ENCODE measurements around the gene ZNF556.

ZNF556 gene

DNA sequence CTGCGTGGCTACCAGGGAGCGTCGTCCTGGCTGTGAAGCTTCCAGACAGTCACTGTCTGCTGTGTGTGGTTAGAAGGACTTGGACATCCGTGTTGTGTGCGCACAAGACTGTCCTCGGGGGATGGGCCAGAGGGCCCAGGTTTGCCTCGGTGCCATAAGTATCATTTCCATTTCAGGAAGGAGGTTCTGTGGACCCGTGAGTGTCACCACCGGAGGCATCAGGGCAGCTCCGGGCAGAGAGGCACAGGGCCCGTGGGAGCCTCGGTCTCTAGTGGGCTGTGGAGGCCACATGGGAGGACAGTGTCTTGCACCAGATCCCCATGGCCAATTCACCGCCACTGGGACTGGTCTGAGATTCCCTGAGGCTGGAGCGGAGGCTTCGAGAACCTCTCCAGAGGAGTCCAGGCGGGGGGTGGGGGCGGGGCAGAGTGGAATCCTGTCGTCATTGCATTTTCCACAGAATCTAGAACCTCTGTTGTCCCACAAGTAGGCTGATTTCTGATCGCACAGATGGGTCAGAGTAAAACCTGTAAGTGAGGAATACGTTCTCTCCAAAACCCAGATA lies 39.6 kb downstream of the ZNF556 start:
- DNase-seq (ENCODE audit: low read depth, low spot score) = no peak
- Histone ChIP-seq H3K9me3 (ENCODE audit: low read depth, low read length) (no peaks in the 10 kb centered on the region), H3K36me3 (ENCODE audit: insufficient read depth, low read length) (no peaks in the 10 kb centered on the region), H3K27ac (no peak overlapping the region), H3K4me3 (no peak overlapping the region), H3K9ac (ENCODE audit: insufficient read length) (no peak overlapping the region)
- TF ChIP-seq POLR2AphosphoS5 (IDR thresholded peaks at IDR 0.05; ENCODE audit: borderline replicate concordance, low read depth, low read length) = no peak
- no peak for TF ChIP-seq EZH2 (IDR thresholded peaks at IDR 0.05)
- no peak for TF ChIP-seq FOXP2 (optimal IDR thresholded peaks at IDR 0.05; ENCODE audit: control extremely low read depth, extremely low read length, insufficient read depth)

GRCh38 chr19:2912306-2912705 lies 45.2 kb downstream of the ZNF556 start:
- no peak overlapping the region for H3K27ac ChIP-seq
- no peak overlapping the region for H3K9ac ChIP-seq (ENCODE audit: insufficient read length)
- H3K4me3 ChIP-seq = no peak overlapping the region
- TF ChIP-seq FOXP2 (optimal IDR thresholded peaks at IDR 0.05; ENCODE audit: control extremely low read depth, extremely low read length, insufficient read depth) (no peak), POLR2AphosphoS5 (IDR thresholded peaks at IDR 0.05; ENCODE audit: borderline replicate concordance, low read depth, low read length) (no peak), EZH2 (IDR thresholded peaks at IDR 0.05) (no peak)
- H3K36me3 ChIP-seq (ENCODE audit: insufficient read depth, low read length) = peaks cover 14% of the 10 kb centered on the region
- peaks cover 9% of the 10 kb centered on the region; the same call in 1 of the 2 replicates for H3K9me3 ChIP-seq (ENCODE audit: low read depth, low read length)
- no peak for DNase-seq (ENCODE audit: low read depth, low spot score)

GRCh38 chr19:2917275-2918184 lies 50.4 kb downstream of the ZNF556 start:
- no peak for DNase-seq (ENCODE audit: low read depth, low spot score)
- Histone ChIP-seq H3K4me3 (no peak overlapping the region), H3K27ac (no peak overlapping the region), H3K36me3 (ENCODE audit: insufficient read depth, low read length) (peaks cover 30% of the 10 kb centered on the region), H3K9me3 (ENCODE audit: low read depth, low read length) (peaks cover 11% of the 10 kb centered on the region; the same call in 1 of the 2 replicates), H3K9ac (ENCODE audit: insufficient read length) (no peak overlapping the region)
- no peak for TF ChIP-seq FOXP2 (optimal IDR thresholded peaks at IDR 0.05; ENCODE audit: control extremely low read depth, extremely low read length, insufficient read depth)
- no peak for TF ChIP-seq EZH2 (IDR thresholded peaks at IDR 0.05)
- TF ChIP-seq POLR2AphosphoS5 (IDR thresholded peaks at IDR 0.05; ENCODE audit: borderline replicate concordance, low read depth, low read length) = no peak

DNA sequence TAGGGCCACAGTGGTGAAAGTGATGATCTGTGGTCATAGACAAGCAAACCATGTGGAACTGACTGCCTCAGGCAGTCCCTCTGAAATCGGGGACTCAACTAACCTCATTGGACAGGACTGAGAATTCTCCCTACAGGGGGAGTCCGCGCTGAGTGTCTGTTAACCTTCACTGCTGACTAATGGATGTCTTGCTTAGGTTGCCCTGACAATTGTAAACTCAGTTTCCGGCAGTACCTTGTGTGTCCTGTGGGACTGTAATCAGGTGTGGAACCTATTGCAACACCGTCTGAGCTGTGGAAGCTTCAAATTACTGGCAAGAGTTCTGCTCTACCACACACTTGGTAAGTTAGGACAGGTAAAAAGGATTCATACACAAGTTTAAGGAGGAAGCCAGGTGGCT lies 55.9 kb downstream of the ZNF556 start:
- Histone ChIP-seq H3K9me3 (ENCODE audit: low read depth, low read length) (0 out of 2 replicates have a peak, but pooled peaks cover 4% of the 10 kb centered on the region), H3K4me3 (no peak overlapping the region), H3K36me3 (ENCODE audit: insufficient read depth, low read length) (peaks cover 9% of the 10 kb centered on the region), H3K9ac (ENCODE audit: insufficient read length) (no peak overlapping the region), H3K27ac (no peak overlapping the region)
- no peak for DNase-seq (ENCODE audit: low read depth, low spot score)
- TF ChIP-seq EZH2 (IDR thresholded peaks at IDR 0.05) (no peak), FOXP2 (optimal IDR thresholded peaks at IDR 0.05; ENCODE audit: control extremely low read depth, extremely low read length, insufficient read depth) (no peak), POLR2AphosphoS5 (IDR thresholded peaks at IDR 0.05; ENCODE audit: borderline replicate concordance, low read depth, low read length) (no peak)

GRCh38 chr19:2923510-2923909 lies 56.4 kb downstream of the ZNF556 start:
- no peak for TF ChIP-seq FOXP2 (optimal IDR thresholded peaks at IDR 0.05; ENCODE audit: control extremely low read depth, extremely low read length, insufficient read depth)
- TF ChIP-seq POLR2AphosphoS5 (IDR thresholded peaks at IDR 0.05; ENCODE audit: borderline replicate concordance, low read depth, low read length) = no peak
- no peak for TF ChIP-seq EZH2 (IDR thresholded peaks at IDR 0.05)
- 0 out of 2 replicates have a peak overlapping the region, but pooled peaks have one; percentile 49 for H3K27ac ChIP-seq
- no peak overlapping the region for H3K9ac ChIP-seq (ENCODE audit: insufficient read length)
- peaks cover 4% of the 10 kb centered on the region; the same call in 1 of the 2 replicates for H3K36me3 ChIP-seq (ENCODE audit: insufficient read depth, low read length)
- no peak for DNase-seq (ENCODE audit: low read depth, low spot score)
- H3K9me3 ChIP-seq (ENCODE audit: low read depth, low read length) = 0 out of 2 replicates have a peak, but pooled peaks cover 3% of the 10 kb centered on the region
- H3K4me3 ChIP-seq = no peak overlapping the region

GRCh38 chr19:2926341-2927031 lies 59.4 kb downstream of the ZNF556 start:
- Histone ChIP-seq H3K9ac (ENCODE audit: insufficient read length) (no peak overlapping the region), H3K4me3 (no peak overlapping the region), H3K27ac (no peak overlapping the region), H3K9me3 (ENCODE audit: low read depth, low read length) (no peaks in the 10 kb centered on the region), H3K36me3 (ENCODE audit: insufficient read depth, low read length) (peaks cover 4% of the 10 kb centered on the region; the same call in 1 of the 2 replicates)
- no peak for DNase-seq (ENCODE audit: low read depth, low spot score)
- no peak for TF ChIP-seq POLR2AphosphoS5 (IDR thresholded peaks at IDR 0.05; ENCODE audit: borderline replicate concordance, low read depth, low read length)
- TF ChIP-seq EZH2 (IDR thresholded peaks at IDR 0.05) = no peak
- TF ChIP-seq FOXP2 (optimal IDR thresholded peaks at IDR 0.05; ENCODE audit: control extremely low read depth, extremely low read length, insufficient read depth) = no peak

DNA sequence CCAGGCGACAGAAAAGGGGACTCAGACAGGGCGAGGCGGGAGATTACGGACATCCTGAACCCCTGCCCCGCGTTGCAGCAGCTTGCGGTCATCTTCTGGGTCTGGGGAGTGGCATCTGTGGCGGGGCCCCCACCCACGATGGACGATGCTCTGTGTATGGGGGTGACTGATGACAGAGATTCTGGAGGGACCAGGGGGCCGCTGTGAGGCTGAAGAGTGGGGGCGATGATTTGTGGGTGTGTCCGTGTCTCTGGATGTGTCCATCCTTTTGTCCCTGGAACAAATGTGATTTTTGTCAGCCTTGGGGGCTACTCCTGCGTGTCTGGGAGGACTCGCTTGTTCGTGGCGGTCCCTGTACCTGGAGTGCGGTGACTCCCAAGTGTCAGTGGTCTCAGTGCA lies 59.9 kb downstream of the ZNF556 start:
- H3K4me3 ChIP-seq = no peak overlapping the region
- H3K9me3 ChIP-seq (ENCODE audit: low read depth, low read length) = no peaks in the 10 kb centered on the region
- peaks cover 4% of the 10 kb centered on the region; the same call in 1 of the 2 replicates for H3K36me3 ChIP-seq (ENCODE audit: insufficient read depth, low read length)
- H3K9ac ChIP-seq (ENCODE audit: insufficient read length) = no peak overlapping the region
- H3K27ac ChIP-seq = no peak overlapping the region
- TF ChIP-seq FOXP2 (optimal IDR thresholded peaks at IDR 0.05; ENCODE audit: control extremely low read depth, extremely low read length, insufficient read depth) (no peak), POLR2AphosphoS5 (IDR thresholded peaks at IDR 0.05; ENCODE audit: borderline replicate concordance, low read depth, low read length) (no peak), EZH2 (IDR thresholded peaks at IDR 0.05) (no peak)
- DNase-seq (ENCODE audit: low read depth, low spot score) = no peak
